ENCODE results near the gene CTNNA2.

- TF ChIP-seq POLR2AphosphoS5 (IDR thresholded peaks at IDR 0.05) (no peak), CTCF (IDR thresholded peaks at IDR 0.05) (no peak), EP300 (IDR thresholded peaks at IDR 0.05; ENCODE audit: low read depth) (no peak), POLR2A (IDR thresholded peaks at IDR 0.05) (no peak)
These were observed 983.9 kb downstream of the CTNNA2 start for GRCh38 chr2:80496775-80497174.

Measured in transverse colon (tissue), 4 donors.